Measurements from ENCODE around the gene LCN15.
"Not testable (repeated sequence)": the region's sequence is repeated elsewhere in the genome, so short reads cannot be mapped to it uniquely, and the experiment has no call there.

Gene LCN15

DNA sequence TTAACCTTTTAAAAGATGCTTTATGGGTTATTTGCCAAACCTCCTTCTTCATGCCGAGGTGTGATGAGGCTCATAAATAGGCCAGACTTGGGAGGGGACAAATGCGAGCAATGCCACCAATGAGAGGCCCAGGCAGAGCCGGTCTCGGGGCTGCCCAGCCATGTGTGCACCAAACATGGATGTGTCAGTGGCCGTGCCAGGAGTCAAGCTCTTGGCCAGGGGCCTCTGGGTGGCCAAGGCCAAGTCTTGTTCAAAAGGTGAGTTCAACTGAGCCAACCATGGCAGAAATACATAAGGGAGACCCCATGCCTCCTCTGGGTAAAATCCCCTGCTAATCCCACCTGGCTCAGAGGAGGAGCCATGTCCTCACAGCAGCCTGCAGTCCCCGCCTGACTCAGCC, 10.9 kb upstream of the LCN15 start:
- DNase-seq (ENCODE audit: low spot score): no peak

DNA sequence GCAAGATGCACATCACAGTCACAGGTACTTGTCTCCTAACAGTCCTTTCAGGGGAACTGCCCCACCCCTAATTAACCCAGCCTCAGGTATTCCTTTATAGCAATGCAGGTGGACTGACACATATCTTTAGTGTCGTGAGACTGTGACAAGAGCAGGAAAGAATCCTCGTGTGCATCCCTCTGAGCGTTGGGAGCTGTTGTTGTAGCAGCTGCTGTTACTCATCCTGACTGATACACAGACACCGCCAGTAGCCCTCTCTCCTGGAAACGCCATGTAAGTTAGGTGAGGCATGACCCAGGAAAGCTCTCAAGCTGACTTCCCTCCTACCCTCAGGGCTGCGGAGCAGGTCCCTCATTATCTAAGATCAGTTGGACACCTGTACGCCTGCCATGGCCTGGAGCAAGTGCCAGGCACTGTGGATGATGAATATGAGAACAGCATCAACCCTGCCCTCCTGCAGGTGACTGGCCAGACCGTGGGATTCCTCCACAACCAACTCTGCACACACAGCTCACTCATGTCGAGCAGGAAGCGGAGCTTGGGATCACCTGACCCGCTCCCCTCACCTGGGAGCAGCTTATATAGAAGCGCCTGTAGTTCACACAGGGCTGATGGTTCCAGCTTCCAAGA, 10.2 kb upstream of the LCN15 start:
- no peak for DNase-seq (ENCODE audit: low spot score)

DNA sequence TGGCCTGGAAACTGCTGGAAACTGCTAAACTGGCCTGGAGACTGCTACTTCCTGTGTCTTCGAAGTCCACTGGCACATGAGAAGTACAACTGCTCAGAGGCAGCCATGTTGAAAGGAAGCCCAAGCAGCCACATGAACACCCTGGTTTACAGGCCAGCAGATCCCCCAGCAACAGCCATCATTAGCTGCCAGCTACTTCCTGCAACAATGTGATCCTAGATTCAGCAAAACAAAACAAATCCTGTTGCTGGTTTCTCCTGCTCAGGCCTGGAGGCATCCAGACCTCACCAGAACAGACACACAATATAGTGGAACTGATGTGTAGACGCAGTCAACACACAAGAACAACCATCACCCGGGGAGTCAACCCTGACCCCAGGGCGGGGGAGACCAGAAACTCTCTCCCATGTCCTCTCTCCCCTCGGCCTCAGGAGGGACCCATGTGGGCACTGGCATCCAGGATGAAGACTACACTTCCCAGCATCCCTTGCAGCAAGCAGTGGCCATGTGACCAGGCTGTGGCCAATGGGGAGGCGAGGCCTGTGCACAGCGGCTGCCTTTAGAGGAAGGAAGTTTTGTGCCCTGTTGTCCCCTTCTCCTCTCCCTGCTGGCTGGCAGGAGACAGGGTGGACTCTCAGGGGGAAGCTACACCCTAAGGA, 9.2 kb upstream of the LCN15 start:
- no peak for DNase-seq (ENCODE audit: low spot score)

DNA sequence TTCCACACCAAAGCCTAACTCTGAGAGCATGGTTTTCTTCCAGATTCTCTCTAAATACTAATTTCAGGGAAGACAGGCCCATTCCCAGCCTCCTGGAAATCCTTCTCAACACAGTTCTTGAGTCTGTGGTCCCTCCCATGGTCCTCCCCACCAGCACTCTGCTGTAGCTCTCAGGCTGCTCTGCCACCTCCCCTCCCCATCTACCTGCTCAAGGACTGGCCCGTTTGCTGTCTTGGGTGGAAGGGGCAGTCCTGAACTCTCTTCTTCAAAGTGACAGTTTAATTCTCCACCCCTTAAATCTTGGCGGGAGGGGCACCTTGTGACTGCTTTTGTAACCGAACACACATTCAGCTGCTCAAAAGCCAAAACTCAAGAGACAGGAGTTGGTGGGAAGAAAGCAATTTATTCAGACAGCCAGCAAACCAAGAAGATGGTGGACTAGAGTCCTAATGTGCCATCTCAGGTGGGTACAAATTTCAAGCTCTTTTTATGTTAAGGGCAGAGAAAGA, 7.6 kb upstream of the LCN15 start:
- no peak for DNase-seq (ENCODE audit: low spot score)

DNA sequence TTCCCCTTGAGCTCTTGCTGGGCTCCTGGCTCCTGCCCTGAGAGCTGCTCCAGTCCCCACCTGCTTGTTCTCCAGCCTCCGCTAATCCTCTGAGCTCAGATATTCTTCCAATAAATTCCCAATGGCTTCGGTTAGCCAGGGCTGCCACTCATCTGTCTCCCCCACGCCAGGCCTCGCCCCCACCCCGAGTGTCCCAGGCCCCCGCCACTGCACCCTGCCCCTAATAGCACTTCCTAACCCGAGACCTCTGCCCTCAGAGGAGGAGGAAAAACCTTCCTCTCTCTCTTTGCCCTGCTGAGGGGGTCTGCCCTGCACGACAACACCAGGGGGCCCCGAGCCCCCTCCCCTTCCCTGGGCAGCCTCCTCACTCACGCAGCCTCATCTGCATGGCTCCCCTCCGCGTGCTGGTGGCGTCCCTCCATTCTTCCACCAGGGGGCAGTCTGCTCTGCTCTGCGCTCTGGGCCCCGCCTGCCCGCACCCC, 5.4 kb upstream of the LCN15 start:
- DNase-seq (ENCODE audit: low spot score): no peak

DNA sequence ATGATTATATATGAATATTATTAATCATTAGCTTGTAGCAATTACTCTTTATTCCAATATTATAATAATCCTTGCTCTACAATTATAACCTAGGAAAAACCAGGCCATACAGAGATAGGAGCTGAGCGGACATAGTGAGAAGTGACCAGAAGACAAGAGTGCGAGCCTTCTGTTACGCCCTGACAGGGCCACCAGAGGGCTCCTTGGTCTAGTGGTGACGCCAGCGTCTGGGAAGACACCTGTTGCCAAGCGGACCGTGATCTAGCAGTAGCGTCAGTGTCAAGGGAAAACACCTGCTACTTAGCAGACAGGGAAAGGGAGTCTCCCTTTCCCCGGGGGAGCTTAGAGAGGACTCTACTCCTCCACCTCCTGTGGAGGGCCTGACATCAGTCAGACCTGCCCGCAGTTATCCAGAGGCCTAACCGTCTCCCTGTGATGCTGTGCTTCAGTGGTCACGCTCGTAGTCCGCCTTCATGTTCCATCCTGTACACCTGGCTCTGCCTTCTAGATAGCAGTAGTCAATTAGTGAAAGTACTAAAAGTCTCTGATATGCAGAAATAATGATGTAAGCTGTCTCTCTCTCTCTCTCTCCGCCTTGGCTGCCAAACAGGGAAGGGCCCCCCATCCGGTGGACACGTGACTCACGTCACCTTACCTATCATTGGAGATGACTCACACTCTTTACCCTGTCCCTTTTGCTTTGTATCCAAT, 2.2 kb upstream of the LCN15 start:
- DNase-seq (ENCODE audit: low spot score): peak; percentile 54

DNA sequence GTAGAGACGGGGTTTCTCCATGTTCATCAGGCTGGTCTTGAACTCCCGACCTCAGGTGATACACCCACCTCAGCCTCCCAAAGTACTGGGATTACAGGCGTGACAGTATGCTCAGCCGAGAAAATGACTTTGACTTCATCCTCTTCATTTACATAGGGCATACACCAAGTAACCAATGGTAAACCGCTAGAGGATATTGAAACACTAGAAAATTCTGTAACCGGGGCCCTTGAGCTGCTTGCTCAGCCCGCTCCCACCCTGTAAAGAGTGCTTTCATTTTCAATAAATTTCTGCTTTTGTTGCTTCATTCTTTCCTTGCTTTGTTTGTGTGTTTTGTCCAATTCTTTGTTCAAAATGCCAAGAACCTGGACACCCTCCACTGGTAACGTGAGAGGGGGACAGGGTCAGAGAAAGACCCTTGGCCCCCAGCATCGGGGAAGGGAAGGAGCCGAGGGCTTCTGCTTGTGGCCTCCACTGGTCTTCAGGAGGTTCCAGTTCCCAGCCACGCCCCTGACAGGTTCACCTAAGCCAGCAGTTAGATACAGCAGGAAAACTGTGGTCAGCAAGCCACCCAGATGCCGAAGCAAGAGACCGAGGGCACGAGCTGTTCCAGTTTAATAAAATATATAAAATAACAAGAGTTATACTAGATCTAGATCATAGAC, 1.6 kb upstream of the LCN15 start:
- not testable (repeated sequence) for DNase-seq (ENCODE audit: low spot score)

DNA sequence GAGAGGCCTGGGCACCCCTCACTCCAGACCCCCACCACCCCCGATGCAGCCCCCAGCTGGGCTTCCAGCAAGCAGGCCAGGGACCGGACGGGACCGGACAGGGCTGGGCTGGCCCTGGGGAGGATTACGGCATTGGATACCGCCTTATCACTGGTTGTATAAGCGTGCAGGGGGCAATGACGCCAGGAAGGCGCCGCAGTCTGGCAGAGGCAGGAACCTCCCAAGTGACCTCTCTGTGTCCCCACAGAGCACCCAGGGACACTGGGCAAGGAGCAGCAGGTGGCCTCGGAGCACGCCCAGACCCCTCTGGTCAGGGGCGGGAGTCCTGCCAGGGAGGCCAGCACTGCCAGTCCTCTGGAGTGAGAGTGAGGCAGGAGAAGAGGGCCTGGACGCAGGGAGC, 723 bp upstream of the LCN15 start:
- no peak for DNase-seq (ENCODE audit: low spot score)

DNA sequence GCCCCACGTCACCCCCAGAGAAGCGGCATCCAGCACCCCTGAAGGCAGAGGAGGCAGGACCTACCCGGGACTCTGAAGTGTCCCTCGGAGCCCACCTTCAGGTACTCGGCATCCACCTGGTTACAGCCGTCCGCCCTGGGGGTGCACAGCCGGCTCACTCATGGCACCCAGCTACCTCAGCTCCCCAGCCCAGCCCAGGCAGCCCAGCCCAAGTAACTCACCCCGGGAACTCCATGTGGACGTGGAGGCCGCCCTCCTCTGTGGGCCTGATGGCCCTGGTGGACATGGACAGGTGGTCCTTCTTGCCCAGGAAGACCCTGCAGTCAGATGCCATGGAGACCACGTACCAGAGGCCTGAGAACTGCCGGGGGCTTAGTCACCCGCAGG, 676 bp downstream of the LCN15 start:
- no peak for DNase-seq (ENCODE audit: low spot score)

DNA sequence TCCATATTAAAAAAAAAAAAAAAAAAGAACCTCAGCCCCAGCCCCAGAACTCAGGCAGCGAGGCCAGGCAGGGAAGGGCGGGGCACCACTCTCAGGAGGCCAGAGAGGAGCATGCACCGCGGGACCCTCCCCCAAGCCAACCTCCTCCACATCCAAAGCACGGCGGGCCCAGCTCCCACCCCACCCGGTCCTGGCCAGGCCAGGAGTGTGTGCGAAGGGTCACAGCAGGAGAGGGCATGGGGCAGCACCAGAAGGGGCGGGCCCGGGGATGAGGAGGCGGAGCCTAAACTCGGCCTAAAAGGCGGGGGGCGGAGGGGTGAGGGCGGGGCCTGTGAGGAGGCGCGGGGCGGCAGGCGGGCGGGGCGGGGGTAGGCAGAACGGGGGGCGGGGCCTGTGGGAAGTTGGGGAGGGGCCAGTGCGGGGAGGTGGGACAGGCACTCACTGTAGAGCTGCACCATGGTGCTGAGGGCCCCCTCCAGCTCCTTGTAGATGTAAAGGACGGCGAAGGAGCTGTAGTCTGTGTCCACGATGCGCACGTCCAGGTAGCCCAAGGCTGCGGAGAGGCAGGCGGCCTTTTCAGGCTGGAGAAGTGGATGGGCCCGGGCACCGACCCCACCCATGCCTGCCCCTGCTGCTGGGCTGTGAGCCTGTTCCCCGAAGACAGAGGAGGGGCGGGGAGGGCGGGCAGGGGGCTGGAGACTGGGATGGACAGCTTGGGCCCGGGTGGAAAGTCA, 1.2 kb downstream of the LCN15 start:
- no peak for DNase-seq (ENCODE audit: low spot score)

DNA sequence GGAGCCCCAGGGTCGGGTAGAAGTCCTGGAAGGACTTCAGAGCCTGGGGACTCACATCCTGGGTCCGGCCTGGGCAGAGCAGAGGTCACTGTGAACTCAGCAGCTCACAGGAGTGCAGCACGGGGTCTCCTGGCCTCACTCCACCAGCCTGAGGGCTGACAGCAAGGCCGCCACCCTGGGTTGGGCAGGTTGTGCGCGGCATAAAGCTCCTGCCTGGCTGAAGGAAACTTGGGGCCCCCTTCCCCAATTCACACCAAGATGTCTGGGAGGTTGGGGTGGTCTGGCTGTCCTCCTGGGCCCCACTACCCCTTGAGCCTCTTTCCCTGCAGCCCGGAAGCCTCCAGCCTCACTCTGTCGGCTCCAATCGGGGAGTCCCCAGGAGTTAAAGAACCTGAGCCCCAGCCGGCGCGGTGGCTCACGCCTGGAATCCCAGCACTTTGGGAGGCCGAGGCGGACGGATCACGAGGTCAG, 2.1 kb downstream of the LCN15 start:
- no peak for DNase-seq (ENCODE audit: low spot score)

DNA sequence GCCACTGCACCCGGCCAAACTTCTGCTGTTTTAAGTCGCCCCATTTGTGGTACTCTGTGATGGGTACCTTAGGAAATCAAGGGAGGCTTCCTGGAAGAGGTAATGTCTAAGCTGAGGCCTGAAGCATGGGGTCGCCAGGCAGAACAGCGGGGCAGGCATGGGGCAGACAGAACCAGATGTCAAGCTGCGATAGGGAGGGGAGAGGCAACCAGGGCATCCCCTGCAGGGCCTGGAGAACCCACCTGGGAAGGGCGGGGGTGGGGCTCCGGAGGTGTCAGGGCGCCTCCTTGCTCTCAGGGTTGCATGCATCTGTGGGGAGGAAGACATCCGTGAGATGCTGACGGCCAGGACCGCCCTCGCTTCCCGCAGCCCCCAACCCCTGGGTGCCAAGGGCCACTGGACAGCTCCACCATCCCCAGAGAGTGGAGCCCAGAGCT, 2.8 kb downstream of the LCN15 start:
- DNase-seq (ENCODE audit: low spot score): no peak

DNA sequence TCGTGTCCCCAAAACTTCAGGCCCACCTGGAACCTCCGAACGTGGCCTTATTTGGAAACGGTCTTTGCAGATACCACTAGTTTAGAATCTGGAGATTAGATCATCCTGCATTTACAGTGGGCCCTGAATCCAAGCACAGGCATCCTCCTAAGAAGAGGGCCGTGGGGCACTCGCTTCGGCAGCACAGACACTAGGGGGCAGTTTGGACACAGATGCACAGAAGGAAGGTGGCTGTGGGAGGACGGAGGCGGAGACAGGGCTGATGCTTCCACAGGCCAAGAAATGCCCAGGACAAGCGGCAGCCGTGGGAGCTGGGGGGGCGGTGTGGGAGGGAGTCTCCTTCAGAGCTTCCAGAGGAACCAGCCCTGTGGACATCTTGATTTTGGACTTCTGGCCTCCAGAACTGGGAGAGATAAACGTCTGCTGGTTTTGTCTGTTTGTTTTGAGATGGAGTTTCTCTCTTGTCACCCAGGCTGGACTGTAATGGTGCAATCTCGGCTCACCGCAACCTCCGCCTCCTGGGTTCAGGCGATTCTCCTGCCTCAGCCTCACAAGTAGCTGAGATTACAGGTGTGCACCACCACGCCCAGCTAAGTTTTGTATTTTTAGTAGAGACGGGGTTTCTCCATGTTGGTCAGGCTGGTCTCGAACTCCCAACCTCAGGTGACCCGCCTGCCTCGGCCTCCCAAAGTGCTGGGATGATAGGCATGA, 3.3 kb downstream of the LCN15 start:
- peak; percentile 48 for DNase-seq (ENCODE audit: low spot score)

DNA sequence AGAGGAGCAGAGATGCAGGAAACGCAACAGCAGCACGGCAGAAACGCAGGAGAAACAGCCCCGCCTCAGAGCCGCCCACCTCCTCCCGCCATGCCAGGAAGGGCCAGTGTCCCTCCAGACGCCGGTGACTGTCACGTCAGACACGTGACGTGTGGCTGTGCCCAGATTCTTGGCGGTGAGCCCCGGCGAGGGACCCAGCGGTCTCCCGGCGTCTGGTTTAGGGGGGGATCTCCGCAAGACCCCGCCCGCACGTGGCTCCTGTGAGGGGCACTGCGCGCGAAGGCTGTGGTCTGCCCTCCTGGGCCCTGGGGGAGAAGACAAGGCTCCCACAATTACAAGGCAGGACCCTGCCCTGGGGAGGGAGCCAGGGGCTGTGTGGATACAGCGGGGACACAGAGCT, 3.9 kb downstream of the LCN15 start:
- DNase-seq (ENCODE audit: low spot score): no peak

DNA sequence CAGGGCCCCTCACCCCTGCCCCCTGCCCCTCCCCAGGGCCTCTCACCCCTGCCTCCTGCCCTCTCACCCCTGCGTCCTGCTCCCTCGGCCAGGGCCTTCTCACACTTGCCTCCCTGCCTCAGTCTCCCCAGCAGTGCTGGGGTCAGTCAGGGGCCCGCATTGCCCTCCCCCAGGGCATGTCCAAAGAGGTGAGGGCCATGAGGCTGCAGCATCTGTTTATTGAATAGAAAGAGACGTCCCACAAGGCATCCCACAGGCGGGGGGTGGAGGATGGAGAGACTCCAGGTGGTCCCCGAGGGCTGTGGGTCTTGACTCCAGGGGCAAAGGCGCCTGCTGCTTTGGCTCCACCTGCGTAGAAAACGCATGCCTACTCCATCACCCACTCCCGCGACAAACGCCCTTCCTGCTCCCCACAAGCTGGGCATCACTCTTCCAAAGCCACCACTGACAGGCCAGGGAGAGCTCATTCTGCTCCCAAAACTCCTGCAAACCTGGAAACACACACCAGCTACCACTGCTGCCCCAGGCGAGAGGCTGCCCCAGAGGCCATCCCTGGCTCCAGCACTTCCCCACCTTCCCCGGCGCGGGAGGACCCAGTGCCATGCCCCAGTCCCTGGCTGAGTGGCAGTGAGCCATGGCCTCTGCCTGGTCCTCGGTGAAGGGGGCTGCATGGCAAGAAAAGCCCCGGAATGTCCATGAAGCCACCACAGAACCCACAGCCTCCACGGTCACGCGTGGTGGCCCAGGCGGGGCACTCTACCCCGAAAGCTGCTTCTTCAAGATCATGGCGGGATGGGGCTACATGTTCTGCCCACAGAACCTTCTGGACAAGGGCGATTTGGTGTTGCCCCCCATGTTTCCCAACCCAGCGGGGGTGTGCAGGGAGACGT, 4.6 kb downstream of the LCN15 start:
- DNase-seq (ENCODE audit: low spot score): no peak

DNA sequence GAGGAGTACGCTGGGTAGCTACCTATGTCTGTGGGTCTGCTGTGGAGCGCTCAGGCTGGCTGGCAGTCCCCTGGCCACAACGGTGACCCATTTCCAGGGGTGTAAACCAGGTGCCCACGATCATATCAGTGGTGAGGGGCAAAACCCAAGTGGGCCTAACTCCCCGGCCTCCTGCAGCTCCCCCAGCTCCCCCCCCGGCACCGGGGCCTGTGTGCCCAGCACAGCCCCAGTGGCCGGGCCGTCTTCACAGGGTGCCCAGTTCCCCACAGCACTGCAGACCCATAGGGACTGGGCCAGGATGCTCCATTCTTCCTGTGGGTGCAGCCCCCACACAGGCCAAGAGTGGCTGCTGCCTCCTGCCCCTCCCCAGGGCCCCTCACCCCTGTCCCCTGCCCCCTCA, 5.3 kb downstream of the LCN15 start:
- no peak for DNase-seq (ENCODE audit: low spot score)

DNA sequence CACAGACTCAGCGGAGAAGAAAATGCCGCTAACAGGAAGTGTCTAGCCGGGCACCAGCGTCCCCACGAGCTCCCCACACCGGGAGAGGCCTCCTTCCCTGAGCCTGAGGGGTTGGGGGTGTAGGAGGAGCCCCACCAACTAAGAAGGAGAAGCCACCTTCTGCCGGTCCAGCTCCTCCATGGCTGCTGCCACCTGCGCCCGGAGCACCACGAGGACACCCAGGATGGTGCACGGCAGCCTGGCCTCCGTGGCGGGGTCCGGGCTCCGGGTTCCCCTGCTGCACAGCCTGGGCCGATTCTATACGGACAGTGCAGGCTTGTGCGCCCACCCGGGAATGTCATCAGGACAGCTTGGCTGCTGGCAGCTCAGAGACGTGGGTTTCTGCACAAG, 6.6 kb downstream of the LCN15 start:
- DNase-seq (ENCODE audit: low spot score): no peak

DNA sequence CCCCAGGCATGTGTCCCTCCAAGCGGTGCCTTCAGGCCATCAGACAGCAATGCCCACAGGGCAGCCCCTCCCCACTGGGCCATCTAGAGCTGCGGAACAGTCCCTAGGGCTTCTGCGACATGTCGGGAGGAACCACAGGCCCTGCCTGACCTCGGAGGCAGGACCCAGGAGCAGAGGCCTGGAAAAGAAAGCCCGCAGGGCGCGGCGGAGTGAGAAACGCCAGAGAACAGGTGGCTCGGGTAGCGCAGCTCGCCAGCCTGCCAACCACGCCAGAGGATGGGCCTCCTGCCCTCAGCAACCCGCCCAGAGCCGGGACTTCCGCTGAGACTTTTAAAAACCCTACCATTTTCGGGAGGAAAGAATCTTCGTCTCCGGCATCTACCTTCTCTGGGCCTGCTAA, 7.0 kb downstream of the LCN15 start:
- DNase-seq (ENCODE audit: low spot score): no peak

DNA sequence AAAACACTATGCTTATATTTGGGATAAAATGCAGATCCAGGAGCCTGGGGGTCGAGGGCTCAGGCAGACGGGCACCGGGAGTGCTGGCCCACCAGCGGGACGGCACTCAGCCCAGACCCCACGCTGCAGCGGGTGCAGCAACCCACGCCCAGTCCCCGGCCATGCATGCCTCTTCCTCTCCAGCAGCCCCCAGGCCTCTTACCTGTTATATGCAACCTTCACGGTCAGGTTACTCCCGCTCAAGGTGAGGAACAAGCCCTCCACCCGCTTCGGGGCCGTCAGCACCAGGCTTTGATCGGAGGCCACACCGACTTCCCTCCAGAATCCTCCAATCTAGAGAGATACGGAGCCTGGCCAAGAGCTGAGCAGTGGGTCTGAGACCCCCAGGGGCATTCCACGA, 7.5 kb downstream of the LCN15 start:
- no peak for DNase-seq (ENCODE audit: low spot score)

DNA sequence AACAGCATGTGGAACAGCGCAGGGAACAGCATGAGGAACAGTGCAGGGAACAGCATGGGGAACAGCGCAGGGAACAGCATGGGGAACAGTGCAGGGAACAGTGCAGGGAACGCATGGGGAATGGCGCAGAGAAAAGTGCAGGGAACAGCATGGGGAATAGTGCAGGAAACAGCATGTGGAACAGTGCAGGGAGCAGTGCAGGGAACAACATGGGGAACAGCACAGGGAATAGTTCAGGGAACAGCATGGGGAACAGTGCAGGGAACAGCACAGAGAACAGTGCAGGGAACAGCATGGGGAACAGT, 8.2 kb downstream of the LCN15 start:
- DNase-seq (ENCODE audit: low spot score): no peak
